Uterus (tissue), 2 donors: ENCODE measurements around the gene WDR91.

Experiments
- CTCF ChIP-seq, 4 experiments: fragments of 200-600 bp in 2 of 4; fragments of 450-650 bp in 2 of 4; sonication (generic) in 2 of 4; IDR thresholded peaks; one replicate each; pipeline ENCODE4 v1.5.1; 2016 to 2019; ENCODE audit warnings: antibody characterized with exemption in 4 of 4, mild to moderate bottlenecking in 2 of 4, moderate library complexity in 1 of 4
- POLR2A ChIP-seq, 2 donors: fragments of 450-650 bp; IDR thresholded peaks; one replicate each; pipeline ENCODE4 v1.6.1; 2016; ENCODE audit warnings: antibody characterized with exemption in 2 of 2, mild to moderate bottlenecking in 1 of 2, moderate library complexity in 1 of 2

DNA sequence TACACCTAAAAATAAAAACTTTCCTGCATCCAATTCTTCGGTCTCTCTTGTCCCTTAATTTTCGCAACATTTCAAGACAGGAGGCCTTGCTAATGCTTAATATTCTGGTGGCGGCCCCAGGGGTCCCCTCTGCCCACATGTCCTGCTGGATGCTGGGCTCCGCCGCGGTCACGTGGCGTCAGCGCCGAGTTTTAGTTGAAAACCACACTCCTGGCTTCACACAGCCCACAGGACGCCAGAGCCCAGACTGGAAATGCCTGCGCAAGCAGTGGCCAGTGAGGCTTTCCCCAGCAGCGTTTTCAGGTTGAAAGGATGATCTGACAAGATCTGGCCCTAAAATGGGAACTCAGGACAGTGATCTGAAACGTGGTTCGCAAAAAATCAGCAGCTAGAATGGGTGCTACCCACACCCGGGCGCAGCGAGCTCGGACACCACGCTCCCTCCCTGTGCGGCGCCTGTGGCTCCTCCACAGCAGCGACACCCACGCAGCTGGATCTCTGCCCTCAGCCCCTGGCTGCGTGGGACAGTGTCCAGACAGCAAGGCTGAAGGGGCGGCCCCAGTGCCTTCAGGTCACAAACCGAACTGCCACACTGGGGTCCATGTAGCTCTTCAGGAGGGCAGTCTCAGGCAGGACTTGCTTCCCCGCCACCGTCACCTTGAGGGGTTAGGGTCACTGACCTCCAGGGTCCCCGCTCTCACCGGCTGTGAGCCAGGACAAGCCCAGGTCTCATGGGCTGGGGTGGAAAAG, 29.2 kb downstream of the WDR91 start:
- TF ChIP-seq POLR2A (IDR thresholded peaks at IDR 0.05) (no peak), CTCF (IDR thresholded peaks at IDR 0.05) (no peak)
